DND-41 (cell line): ENCODE data around the gene KIF26A.

ENCODE experiments used
- CTCF ChIP-seq: IDR thresholded peaks from 2 replicates; pipeline ENCODE4 v1.5.1; 2012; ENCODE audit warnings: borderline replicate concordance, low read length, moderate library complexity, mild to moderate bottlenecking; ENCODE audit not compliant: poor library complexity, severe bottlenecking; ENCODE audit errors: extremely low read depth
- EZH2 ChIP-seq: IDR thresholded peaks from 3 replicates; pipeline ENCODE4 v1.6.1; 2012; ENCODE audit warnings: borderline replicate concordance, low read depth, mild to moderate bottlenecking, moderate library complexity, low read length, inconsistent platforms; ENCODE audit not compliant: severe bottlenecking

- TF ChIP-seq CTCF (no peak), EZH2 (no peak)
Observed at GRCh38 chr14:104219731-104220214, 81.4 kb downstream of the KIF26A start.
